Loucy (cell line): ENCODE data around the gene CDKN2C.

Experiments
- H2AFZ ChIP-seq: fragments of 200-600 bp; sonication (generic); 2 replicates; pipeline ENCODE4 v1.6.0; 2016; ENCODE audit warnings: antibody characterized with exemption, mild to moderate bottlenecking, low read length, moderate library complexity
- H3F3A ChIP-seq: fragments of 200-600 bp; 2 replicates; pipeline ENCODE4 v1.6.0; 2016; ENCODE audit warnings: antibody characterized with exemption, low read depth, mild to moderate bottlenecking
- H3K27me3 ChIP-seq: fragments of 200-600 bp; sonication (generic); 2 replicates; pipeline ENCODE4 v1.6.1; 2014; ENCODE audit warnings: low read length, mild to moderate bottlenecking; ENCODE audit not compliant: insufficient read depth, poor library complexity, severe bottlenecking
- H3K36me3 ChIP-seq: fragments of 200-600 bp; sonication (generic); 2 replicates; pipeline ENCODE4 v1.6.1; 2016; ENCODE audit warnings: low read length; ENCODE audit not compliant: insufficient read depth
- H3K4me1 ChIP-seq: fragments of 200-600 bp; sonication (generic); 2 replicates; pipeline ENCODE4 v1.5.1; 2014; ENCODE audit warnings: low read length, mild to moderate bottlenecking; ENCODE audit not compliant: insufficient read depth, poor library complexity, severe bottlenecking
- H3K4me2 ChIP-seq: fragments of 200-600 bp; sonication (generic); 2 replicates; pipeline ENCODE4 v1.6.0; 2014; ENCODE audit warnings: antibody characterized with exemption, low read length, low read depth, mild to moderate bottlenecking; ENCODE audit not compliant: poor library complexity, severe bottlenecking
- H3K4me3 ChIP-seq: fragments of 200-600 bp; sonication (generic); 2 replicates; pipeline ENCODE4 v1.5.1; 2014; ENCODE audit warnings: low read length, mild to moderate bottlenecking, mixed read lengths; ENCODE audit not compliant: poor library complexity, severe bottlenecking
- H3K79me2 ChIP-seq: fragments of 200-600 bp; sonication (generic); 2 replicates; pipeline ENCODE4 v1.6.1; 2014; ENCODE audit warnings: low read length; ENCODE audit not compliant: insufficient read depth
- H3K9ac ChIP-seq: fragments of 200-600 bp; sonication (generic); 2 replicates; pipeline ENCODE4 v1.6.0; 2014; ENCODE audit warnings: mild to moderate bottlenecking, low read depth, low read length, moderate library complexity; ENCODE audit not compliant: poor library complexity, severe bottlenecking
- H3K9me2 ChIP-seq: fragments of 200-600 bp; sonication (generic); replicated peaks from 2 replicates; pipeline ENCODE4 v1.6.1; 2016; ENCODE audit warnings: low read depth, low read length, mixed read lengths
- H3K9me3 ChIP-seq: fragments of 200-600 bp; sonication (generic); 2 replicates; pipeline ENCODE4 v1.6.1; 2014; ENCODE audit warnings: mild to moderate bottlenecking, antibody characterized with exemption, low read length, low read depth; ENCODE audit not compliant: insufficient read depth
- H4K20me1 ChIP-seq: fragments of 200-600 bp; sonication (generic); 2 replicates; pipeline ENCODE4 v1.6.0; 2014; ENCODE audit warnings: antibody characterized with exemption, low read length, mild to moderate bottlenecking; ENCODE audit not compliant: insufficient read depth, poor library complexity, severe bottlenecking
- EZH2phosphoT487 ChIP-seq: fragments of 200-600 bp; IDR thresholded peaks from 2 replicates; pipeline ENCODE4 v1.6.1; 2018; ENCODE audit warnings: antibody characterized with exemption, mild to moderate bottlenecking, moderate library complexity, borderline replicate concordance
- TF ChIP-seq, protein P1 (sequence below): fragments of 200-600 bp; sonication (generic); conservative IDR thresholded peaks from 2 replicates; pipeline ENCODE4 v1.5.1; 2014; ENCODE audit warnings: mild to moderate bottlenecking, antibody characterized with exemption, low read length

Gene CDKN2C

DNA sequence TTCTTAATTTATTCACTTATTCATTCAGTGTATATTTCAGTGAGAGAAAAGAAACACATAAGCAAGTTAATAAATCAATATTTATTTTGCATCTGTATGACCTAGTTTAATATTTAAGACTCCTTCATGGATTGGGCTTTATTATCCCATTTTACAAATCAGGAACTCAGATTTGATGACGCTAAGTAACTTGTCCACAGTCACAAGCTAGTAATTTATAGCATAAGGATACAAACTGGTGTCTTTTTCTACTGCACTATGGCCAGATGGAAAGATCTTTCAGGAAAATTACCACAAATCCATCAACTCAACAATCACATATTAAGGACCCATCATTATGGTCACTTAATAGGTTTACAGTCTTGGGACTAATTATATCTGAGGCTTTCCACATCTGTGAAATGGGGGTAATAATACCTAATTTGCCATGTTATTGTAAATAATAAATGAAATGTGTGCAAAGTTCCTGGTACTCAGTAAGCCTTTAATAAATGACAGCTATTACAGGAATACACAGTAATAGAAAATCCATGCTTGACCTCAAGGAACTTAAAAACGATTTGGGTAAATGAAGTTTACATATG lies 13.3 kb downstream of the CDKN2C start:
- H3F3A ChIP-seq: peaks cover 3% of the 10 kb centered on the region
- no peaks in the 10 kb centered on the region for H3K36me3 ChIP-seq
- H4K20me1 ChIP-seq: peaks cover 15% of the 10 kb centered on the region
- H3K4me1 ChIP-seq: peaks cover 65% of the 10 kb centered on the region
- peak overlapping the region; percentile 96 for H3K9ac ChIP-seq
- H3K4me2 ChIP-seq: peak overlapping the region; percentile 91
- peak overlapping the region; percentile 85 for H3K4me3 ChIP-seq
- H2AFZ ChIP-seq: no peak overlapping the region
- no peaks in the 10 kb centered on the region for H3K9me3 ChIP-seq
- TF ChIP-seq, protein P1, sequence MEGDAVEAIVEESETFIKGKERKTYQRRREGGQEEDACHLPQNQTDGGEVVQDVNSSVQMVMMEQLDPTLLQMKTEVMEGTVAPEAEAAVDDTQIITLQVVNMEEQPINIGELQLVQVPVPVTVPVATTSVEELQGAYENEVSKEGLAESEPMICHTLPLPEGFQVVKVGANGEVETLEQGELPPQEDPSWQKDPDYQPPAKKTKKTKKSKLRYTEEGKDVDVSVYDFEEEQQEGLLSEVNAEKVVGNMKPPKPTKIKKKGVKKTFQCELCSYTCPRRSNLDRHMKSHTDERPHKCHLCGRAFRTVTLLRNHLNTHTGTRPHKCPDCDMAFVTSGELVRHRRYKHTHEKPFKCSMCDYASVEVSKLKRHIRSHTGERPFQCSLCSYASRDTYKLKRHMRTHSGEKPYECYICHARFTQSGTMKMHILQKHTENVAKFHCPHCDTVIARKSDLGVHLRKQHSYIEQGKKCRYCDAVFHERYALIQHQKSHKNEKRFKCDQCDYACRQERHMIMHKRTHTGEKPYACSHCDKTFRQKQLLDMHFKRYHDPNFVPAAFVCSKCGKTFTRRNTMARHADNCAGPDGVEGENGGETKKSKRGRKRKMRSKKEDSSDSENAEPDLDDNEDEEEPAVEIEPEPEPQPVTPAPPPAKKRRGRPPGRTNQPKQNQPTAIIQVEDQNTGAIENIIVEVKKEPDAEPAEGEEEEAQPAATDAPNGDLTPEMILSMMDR: no peak
- TF ChIP-seq EZH2phosphoT487: no peak
- no peaks in the 10 kb centered on the region for H3K27me3 ChIP-seq
- H3K79me2 ChIP-seq: peaks cover 98% of the 10 kb centered on the region
- H3K9me2 ChIP-seq: no peaks in the 10 kb centered on the region

DNA sequence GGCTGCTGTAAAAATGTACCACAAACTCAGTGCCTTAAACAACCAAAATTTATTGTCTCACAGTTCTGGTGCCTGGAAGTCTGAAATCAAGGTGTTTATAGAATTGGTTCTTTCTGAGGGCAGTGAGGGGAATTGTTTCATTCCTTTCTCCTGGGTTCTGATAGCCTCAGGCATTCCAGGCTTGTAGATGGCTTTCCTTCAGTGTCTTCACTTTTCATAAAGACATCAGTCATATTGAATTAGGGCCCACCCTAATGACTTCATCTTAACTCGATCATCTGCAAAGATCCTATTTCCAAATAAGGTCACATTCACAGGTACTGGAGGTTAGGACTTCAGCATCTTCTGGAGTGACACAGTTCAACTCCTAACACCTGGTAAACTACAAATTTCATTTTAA lies 15.0 kb downstream of the CDKN2C start:
- Histone ChIP-seq H3F3A (no peaks in the 10 kb centered on the region; the same call in 1 of the 2 replicates), H3K27me3 (no peaks in the 10 kb centered on the region), H3K9ac (peak overlapping the region; percentile 96), H3K4me2 (peak overlapping the region; percentile 91), H4K20me1 (peaks cover 12% of the 10 kb centered on the region), H3K9me2 (no peaks in the 10 kb centered on the region), H3K9me3 (no peaks in the 10 kb centered on the region), H3K36me3 (no peaks in the 10 kb centered on the region), H3K4me1 (peaks cover 59% of the 10 kb centered on the region), H2AFZ (no peak overlapping the region), H3K4me3 (peak overlapping the region; percentile 85), H3K79me2 (peaks cover 98% of the 10 kb centered on the region)
- TF ChIP-seq, protein P1: no peak
- no peak for TF ChIP-seq EZH2phosphoT487

DNA sequence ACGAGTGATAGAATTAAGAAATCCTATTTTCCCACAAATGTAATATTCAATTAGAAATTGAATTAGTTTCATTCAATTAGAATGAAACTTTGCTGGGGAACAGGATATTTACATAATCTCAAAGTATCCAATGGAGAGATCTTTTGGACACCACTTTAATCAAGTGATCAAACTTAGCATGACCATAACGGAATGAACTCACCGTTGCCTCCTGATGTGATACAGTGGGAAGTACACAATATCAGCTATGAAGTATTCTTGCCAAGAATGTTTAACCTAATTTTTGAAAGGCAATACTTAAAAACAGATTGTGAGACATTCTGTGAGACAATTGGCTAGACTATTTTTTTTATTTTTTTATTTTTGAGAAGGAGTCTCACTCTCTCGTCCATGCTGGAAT lies 16.6 kb downstream of the CDKN2C start:
- H3K4me1 ChIP-seq: peaks cover 45% of the 10 kb centered on the region
- peaks cover 9% of the 10 kb centered on the region for H4K20me1 ChIP-seq
- H3F3A ChIP-seq: no peaks in the 10 kb centered on the region; the same call in 1 of the 2 replicates
- H3K9me3 ChIP-seq: no peaks in the 10 kb centered on the region
- H3K9me2 ChIP-seq: no peaks in the 10 kb centered on the region
- no peak overlapping the region for H2AFZ ChIP-seq
- peak overlapping the region; percentile 91 for H3K4me2 ChIP-seq
- no peaks in the 10 kb centered on the region for H3K36me3 ChIP-seq
- H3K79me2 ChIP-seq: peaks cover 96% of the 10 kb centered on the region
- no peak overlapping the region for H3K4me3 ChIP-seq
- H3K27me3 ChIP-seq: no peaks in the 10 kb centered on the region
- no peak overlapping the region for H3K9ac ChIP-seq
- TF ChIP-seq, protein P1: peak; percentile 45
- no peak for TF ChIP-seq EZH2phosphoT487
